Measurements from ENCODE around the gene BNIP2.

DNA sequence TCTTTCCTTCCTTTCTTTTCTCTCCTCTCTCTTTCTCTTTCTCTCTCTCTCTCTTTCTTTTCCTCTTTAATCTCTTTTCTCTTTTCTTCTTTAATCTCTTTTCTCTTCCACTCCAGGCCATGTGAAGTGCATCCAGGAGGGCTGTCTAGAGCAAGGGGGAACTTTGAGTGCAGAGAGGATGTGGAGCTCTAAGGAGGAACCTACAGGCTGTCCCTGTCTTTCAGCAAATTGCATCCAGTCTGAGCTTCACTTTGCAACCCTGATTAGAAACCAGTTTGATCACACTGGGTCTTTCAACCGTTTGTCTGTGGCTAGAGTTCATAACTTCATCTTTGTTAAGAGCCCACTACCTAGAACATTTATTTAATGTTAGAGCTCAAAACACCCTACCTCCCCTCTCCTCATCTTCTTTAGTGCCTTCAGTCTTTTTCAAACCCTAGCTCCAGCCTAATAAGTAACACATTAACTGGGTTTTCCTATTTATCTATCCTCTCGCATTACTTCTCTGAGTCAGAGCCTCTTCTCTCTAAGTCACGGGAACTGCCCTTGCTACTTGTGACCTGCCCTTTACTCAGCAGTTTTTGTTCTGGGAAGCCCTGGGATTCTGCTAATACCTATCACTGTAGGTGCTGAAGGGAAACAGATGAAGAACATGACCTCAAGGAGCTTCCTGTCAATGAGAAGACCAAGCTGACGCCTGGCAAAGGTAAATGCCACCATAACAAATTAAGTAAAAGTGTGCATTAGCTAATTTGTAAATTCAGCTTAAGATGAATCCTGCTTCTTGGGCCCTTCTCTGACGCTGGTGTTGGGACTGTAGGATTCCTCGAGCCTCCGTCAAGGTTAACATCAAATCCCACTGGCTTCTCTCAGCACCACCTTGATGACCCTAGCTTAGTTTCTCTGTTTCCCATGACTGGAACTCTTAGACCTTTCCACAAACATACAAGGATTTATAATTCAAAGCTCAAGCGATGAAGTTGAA lies 77.6 kb downstream of the BNIP2 start, which contains the start of gene GCNT3:
- TF ChIP-seq, protein P1, sequence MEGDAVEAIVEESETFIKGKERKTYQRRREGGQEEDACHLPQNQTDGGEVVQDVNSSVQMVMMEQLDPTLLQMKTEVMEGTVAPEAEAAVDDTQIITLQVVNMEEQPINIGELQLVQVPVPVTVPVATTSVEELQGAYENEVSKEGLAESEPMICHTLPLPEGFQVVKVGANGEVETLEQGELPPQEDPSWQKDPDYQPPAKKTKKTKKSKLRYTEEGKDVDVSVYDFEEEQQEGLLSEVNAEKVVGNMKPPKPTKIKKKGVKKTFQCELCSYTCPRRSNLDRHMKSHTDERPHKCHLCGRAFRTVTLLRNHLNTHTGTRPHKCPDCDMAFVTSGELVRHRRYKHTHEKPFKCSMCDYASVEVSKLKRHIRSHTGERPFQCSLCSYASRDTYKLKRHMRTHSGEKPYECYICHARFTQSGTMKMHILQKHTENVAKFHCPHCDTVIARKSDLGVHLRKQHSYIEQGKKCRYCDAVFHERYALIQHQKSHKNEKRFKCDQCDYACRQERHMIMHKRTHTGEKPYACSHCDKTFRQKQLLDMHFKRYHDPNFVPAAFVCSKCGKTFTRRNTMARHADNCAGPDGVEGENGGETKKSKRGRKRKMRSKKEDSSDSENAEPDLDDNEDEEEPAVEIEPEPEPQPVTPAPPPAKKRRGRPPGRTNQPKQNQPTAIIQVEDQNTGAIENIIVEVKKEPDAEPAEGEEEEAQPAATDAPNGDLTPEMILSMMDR (IDR thresholded peaks at IDR 0.05): no peak
- peak; percentile 82 to 93 for TF ChIP-seq POLR2A (IDR thresholded peaks at IDR 0.05)
